Sigmoid colon (tissue), 7 donors: Measurements from ENCODE around the gene RBM45. TPM values are rescaled to one million over a fixed set of nuclear protein-coding genes. Genes with fewer than 3 reads are reported as not detected.

Experiments used
- DNase-seq: peaks from one replicate; pipeline ENCODE4 v3.0.0-alpha.2; 2019
- H3K27ac ChIP-seq, 4 donors: fragments of 200-600 bp; sonication (generic); one replicate each; pipeline ENCODE4 v1.5.1; 2016 to 2019; ENCODE audit warnings: mild to moderate bottlenecking in 1 of 4
- H3K27me3 ChIP-seq, 3 donors: fragments of 200-600 bp; sonication (generic); one replicate each; pipeline ENCODE4 v1.5.1; 2019; ENCODE audit warnings: mild to moderate bottlenecking in 1 of 3
- H3K36me3 ChIP-seq, 4 donors: fragments of 200-600 bp; sonication (generic); one replicate each; pipeline ENCODE4 v1.5.1; 2016 to 2019
- H3K4me1 ChIP-seq, 4 donors: fragments of 200-600 bp; sonication (generic); one replicate each; pipeline ENCODE4 v1.5.1; 2017 to 2019
- H3K4me3 ChIP-seq, 4 donors: fragments of 200-600 bp; sonication (generic); one replicate each; pipeline ENCODE4 v1.5.1; 2017 to 2019; ENCODE audit warnings: mild to moderate bottlenecking in 2 of 4, moderate library complexity in 1 of 4
- H3K9me3 ChIP-seq, 4 donors: fragments of 200-600 bp in 3 of 4; sonication (generic) in 3 of 4; one replicate each; pipeline versions ENCODE4 v1.5.1 to v1.6.1; 2013 to 2019
- EP300 ChIP-seq, 4 donors: sonication (generic); formaldehyde crosslinking; IDR thresholded peaks; one replicate each; pipeline ENCODE4 v1.6.1; 2017; ENCODE audit warnings: antibody characterized with exemption in 4 of 4
- POLR2A ChIP-seq, 2 donors: fragments of 450-650 bp; IDR thresholded peaks; one replicate each; pipeline ENCODE4 v1.6.1; 2016; ENCODE audit warnings: antibody characterized with exemption in 2 of 2, mild to moderate bottlenecking in 2 of 2, moderate library complexity in 2 of 2
- POLR2AphosphoS5 ChIP-seq, 4 donors: sonication (generic); formaldehyde crosslinking; IDR thresholded peaks; one replicate each; pipeline ENCODE4 v1.6.1; 2017; ENCODE audit warnings: antibody characterized with exemption in 4 of 4
- WGBS, 2 donors: extraction: QIAGEN DNeasy Blood & Tissue Kit; methylation state at CpG; one replicate each; pipeline ENCODE4 v1.1.7; 2013; 5-methylcytosine and 5-hydroxymethylcytosine counted together
- intact Hi-C: fragments of 100-400 bp; cut with DNase I; formaldehyde crosslinking; loops from one replicate; pipeline ENCODE4 v1.15.1; 2023
- polyA plus RNA-seq, 3 donors: library from polyadenylated mRNA; stranded (reverse); fragments of 200-250 nt; gene quantifications; one replicate each; pipeline ENCODE4 v1.2.3, GENCODE V29; 2013
- total RNA-seq, 4 donors: library from RNA; depleted of rRNA; stranded (reverse); fragments of >200 nt; gene quantifications; one replicate each; pipeline ENCODE4 v1.1.0, GENCODE V29; 2016
- TF ChIP-seq, protein P1 (sequence below), 4 experiments: fragments of 450-650 bp in 3 of 4; fragments of 200-600 bp in 1 of 4; IDR thresholded peaks; one replicate each; pipeline ENCODE4 v1.5.1; 2016 to 2019; ENCODE audit warnings: antibody characterized with exemption in 4 of 4, mild to moderate bottlenecking in 3 of 4, moderate library complexity in 2 of 4
- donor health status: healthy with polysubstance abuse.
- donor health status: Bipolar disorder and iron deficiency.
- donor health status: healthy.

The RBM45 gene
- total and polyA plus RNA-seq, 7 donors: 7.2 to 18.5 (median 12.2) TPM

DNA sequence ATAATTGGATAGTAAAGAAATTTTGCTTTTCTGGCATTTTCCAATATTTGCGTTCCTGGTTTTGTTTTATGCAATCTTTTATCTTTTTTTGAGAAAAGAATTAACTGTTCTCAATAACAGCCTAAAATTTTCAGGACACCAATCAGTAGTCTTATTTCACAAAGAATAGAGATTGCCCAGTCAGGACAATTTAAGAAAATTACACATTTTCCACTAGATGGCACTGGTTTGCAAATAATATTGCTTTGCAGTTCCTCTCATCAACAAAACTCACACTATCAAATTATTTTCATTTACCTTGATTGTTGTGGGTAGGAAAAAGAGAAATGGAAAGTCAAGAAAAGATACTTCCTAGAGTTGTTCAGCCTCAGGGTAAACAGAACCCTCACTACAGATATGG, 2.4 kb upstream of the RBM45 start:
- Histone ChIP-seq H3K27ac (no peak overlapping the region), H3K9me3 (no peaks in the 10 kb centered on the region), H3K4me3 (no peak overlapping the region), H3K4me1 (peaks cover 0 to 16% (median 13%) of the 10 kb centered on the region in 4 donors), H3K36me3 (no peaks in the 10 kb centered on the region), H3K27me3 (no peaks in the 10 kb centered on the region)
- intact Hi-C loops: loop anchor here (5.0 kb wide), 3 partner anchors 167 to 313 kb away; no protein-coding TSS in a partner anchor
- TF ChIP-seq EP300 (IDR thresholded peaks at IDR 0.05) (no peak), POLR2A (IDR thresholded peaks at IDR 0.05) (no peak), POLR2AphosphoS5 (IDR thresholded peaks at IDR 0.05) (no peak)
- TF ChIP-seq, protein P1, sequence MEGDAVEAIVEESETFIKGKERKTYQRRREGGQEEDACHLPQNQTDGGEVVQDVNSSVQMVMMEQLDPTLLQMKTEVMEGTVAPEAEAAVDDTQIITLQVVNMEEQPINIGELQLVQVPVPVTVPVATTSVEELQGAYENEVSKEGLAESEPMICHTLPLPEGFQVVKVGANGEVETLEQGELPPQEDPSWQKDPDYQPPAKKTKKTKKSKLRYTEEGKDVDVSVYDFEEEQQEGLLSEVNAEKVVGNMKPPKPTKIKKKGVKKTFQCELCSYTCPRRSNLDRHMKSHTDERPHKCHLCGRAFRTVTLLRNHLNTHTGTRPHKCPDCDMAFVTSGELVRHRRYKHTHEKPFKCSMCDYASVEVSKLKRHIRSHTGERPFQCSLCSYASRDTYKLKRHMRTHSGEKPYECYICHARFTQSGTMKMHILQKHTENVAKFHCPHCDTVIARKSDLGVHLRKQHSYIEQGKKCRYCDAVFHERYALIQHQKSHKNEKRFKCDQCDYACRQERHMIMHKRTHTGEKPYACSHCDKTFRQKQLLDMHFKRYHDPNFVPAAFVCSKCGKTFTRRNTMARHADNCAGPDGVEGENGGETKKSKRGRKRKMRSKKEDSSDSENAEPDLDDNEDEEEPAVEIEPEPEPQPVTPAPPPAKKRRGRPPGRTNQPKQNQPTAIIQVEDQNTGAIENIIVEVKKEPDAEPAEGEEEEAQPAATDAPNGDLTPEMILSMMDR (IDR thresholded peaks at IDR 0.05): peak in 3 of 4 experiments; percentile 18 to 42 (median 38)
- WGBS, 2 donors: 12 to 15% methylated on average over 1 of the region's 1 CpG
- DNase-seq: no peak

DNA sequence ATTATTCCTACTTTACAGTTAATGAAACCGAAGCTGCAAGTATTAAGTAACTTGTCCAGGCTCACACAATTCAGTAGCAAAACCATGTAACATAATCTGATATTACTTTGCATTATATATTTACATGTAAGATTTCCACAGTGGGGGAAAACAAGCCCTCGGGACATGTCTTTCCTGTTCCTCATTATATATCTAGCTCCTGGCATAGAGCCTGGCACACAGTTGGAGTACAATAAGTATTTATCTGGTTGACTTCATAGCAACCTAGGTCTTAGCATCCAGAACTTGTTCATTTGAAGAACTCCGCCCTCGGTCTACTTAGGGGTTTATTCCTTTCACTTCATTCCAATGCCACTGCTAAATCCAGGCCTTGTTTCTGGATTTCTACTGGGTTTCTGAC, 1.6 kb upstream of the RBM45 start:
- Histone ChIP-seq H3K27ac (no peak overlapping the region), H3K4me1 (peaks cover 0 to 16% (median 13%) of the 10 kb centered on the region in 4 donors), H3K9me3 (no peaks in the 10 kb centered on the region), H3K36me3 (no peaks in the 10 kb centered on the region), H3K4me3 (no peak overlapping the region), H3K27me3 (no peaks in the 10 kb centered on the region)
- TF ChIP-seq EP300 (IDR thresholded peaks at IDR 0.05) (no peak), POLR2AphosphoS5 (IDR thresholded peaks at IDR 0.05) (no peak), POLR2A (IDR thresholded peaks at IDR 0.05) (no peak)
- TF ChIP-seq, protein P1 (IDR thresholded peaks at IDR 0.05): no peak
- intact Hi-C loops: loop anchor here (5.0 kb wide), 3 partner anchors 167 to 313 kb away; no protein-coding TSS in a partner anchor
- 77 to 88% methylated on average over 4 of the region's 4 CpGs for WGBS, 2 donors
- no peak for DNase-seq

DNA sequence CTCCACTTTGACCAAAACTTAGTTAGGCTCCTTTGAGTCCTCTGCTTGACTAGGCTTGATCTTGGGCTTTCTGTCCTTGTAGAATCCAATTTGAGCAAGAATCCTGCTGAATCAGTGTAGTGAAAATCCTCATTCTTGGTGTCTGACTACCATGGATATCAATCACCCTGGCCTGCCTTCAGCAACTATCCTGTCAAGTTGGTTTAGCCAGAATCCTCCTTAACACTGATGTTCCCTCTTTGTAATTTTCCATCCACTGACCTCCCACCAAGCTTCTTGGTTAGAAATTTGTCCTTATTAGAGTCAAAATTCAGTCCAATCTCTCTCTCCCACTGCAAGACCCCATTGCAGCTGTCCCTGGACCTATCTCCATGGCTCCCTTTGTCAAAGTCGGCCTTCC, 494 bp upstream of the RBM45 start:
- intact Hi-C loops: loop anchor here (2.0 to 5.0 kb wide), 4 partner anchors 83 to 314 kb away; partner anchors contain the start of gene OSBPL6
- Histone ChIP-seq H3K9me3 (no peaks in the 10 kb centered on the region), H3K27ac (peak overlapping the region; percentile 76 to 82 (median 80)), H3K36me3 (peaks cover 0 to 6% (median 0%) of the 10 kb centered on the region in 4 donors), H3K4me1 (peaks cover 0 to 16% (median 13%) of the 10 kb centered on the region in 4 donors), H3K27me3 (no peaks in the 10 kb centered on the region), H3K4me3 (peak overlapping the region in 3 of 4 donors; percentile 73 to 86 (median 73))
- DNase-seq: no peak
- WGBS, 2 donors: 96 to 99% methylated on average over 1 of the region's 1 CpG
- TF ChIP-seq EP300 (IDR thresholded peaks at IDR 0.05): no peak
- no peak for TF ChIP-seq POLR2AphosphoS5 (IDR thresholded peaks at IDR 0.05)
- no peak for TF ChIP-seq POLR2A (IDR thresholded peaks at IDR 0.05)
- TF ChIP-seq, protein P1 (IDR thresholded peaks at IDR 0.05): no peak

DNA sequence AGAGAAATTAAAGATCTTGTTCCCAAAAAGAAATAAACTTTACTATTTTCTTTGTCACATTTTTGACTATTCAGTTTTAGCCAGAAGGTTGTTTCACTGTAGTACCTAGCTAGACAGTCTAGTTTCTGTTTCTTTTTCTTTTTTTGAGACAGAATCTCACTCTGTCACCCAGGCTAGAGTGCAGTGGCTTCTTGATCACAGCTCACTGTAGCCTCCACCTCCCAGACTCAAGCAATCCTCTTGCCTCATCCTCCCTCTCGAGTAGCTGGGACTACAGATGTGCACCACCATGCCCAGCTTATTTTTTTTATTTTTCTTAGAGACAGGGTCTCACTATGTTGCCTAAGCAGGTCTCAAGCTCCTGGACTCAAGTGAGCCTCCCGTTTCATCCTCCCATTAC, 2.2 kb downstream of the RBM45 start:
- intact Hi-C loops: loop anchor here (5.0 kb wide), 3 partner anchors 163 to 317 kb away; no protein-coding TSS in a partner anchor
- Histone ChIP-seq H3K27me3 (no peaks in the 10 kb centered on the region), H3K9me3 (no peaks in the 10 kb centered on the region), H3K4me3 (no peak overlapping the region), H3K4me1 (peaks cover 0 to 16% (median 13%) of the 10 kb centered on the region in 4 donors), H3K27ac (no peak overlapping the region), H3K36me3 (peaks cover 0 to 28% (median 3%) of the 10 kb centered on the region in 4 donors)
- no peak for DNase-seq
- WGBS, 2 donors: 85 to 89% methylated on average over 2 of the region's 2 CpGs
- TF ChIP-seq POLR2A (IDR thresholded peaks at IDR 0.05) (no peak), EP300 (IDR thresholded peaks at IDR 0.05) (no peak), POLR2AphosphoS5 (IDR thresholded peaks at IDR 0.05) (no peak)
- TF ChIP-seq, protein P1 (IDR thresholded peaks at IDR 0.05): no peak

DNA sequence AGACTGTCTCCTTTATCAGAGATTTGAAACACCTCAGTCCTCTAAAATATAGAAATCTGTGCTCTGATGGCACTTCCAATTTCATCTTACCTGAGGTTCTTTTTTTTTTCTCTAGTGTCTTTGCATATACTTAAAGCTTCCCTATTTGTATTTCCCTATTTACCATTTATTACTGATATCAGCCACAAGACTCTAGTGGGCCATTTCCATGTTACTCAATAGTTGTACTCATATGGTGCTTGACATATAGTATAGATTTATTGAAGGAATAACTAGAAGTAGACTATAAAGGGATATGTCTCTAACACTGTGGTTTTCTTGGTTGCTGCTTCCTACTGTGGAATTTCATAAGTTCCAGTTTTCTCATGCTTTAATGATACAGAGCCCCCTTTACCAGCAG, 3.0 kb downstream of the RBM45 start:
- intact Hi-C loops: no loop called here
- H3K27me3 ChIP-seq: no peaks in the 10 kb centered on the region
- no peak overlapping the region for H3K27ac ChIP-seq
- H3K4me3 ChIP-seq: no peak overlapping the region
- no peaks in the 10 kb centered on the region for H3K9me3 ChIP-seq
- no peak for DNase-seq
- no peak for TF ChIP-seq POLR2A (IDR thresholded peaks at IDR 0.05)
- TF ChIP-seq, protein P1 (IDR thresholded peaks at IDR 0.05): no peak
- TF ChIP-seq POLR2AphosphoS5 (IDR thresholded peaks at IDR 0.05): no peak
- TF ChIP-seq EP300 (IDR thresholded peaks at IDR 0.05): no peak
- peaks cover 0 to 36% (median 3%) of the 10 kb centered on the region in 4 donors for H3K36me3 ChIP-seq
- peaks cover 0 to 16% (median 13%) of the 10 kb centered on the region in 4 donors for H3K4me1 ChIP-seq
